HepG2 (cell line): ENCODE measurements around the gene TMEM9. TPM values are rescaled to one million over a fixed set of nuclear protein-coding genes. Genes with fewer than 3 reads are reported as not detected.

Experiments used
- ASH2L ChIP-seq: fragments of 300-600, 200-600 bp; sonication (generic); IDR thresholded peaks from 2 replicates; pipeline ENCODE4 v1.7.0; 2017; ENCODE audit warnings: low read depth, mild to moderate bottlenecking, moderate library complexity, mixed read lengths, low read length; ENCODE audit not compliant: insufficient read length
- ZFYVE20 ChIP-seq: sonication (generic); formaldehyde crosslinking; IDR thresholded peaks from 2 replicates; pipeline ENCODE4 v1.8.0; 2023; ENCODE audit warnings: low read depth, mild to moderate bottlenecking, moderate library complexity, missing genetic modification reagents, borderline replicate concordance
- ZNF776 ChIP-seq: sonication (generic); formaldehyde crosslinking; IDR thresholded peaks from 2 replicates; pipeline ENCODE4 v1.4.0; 2020; ENCODE audit warnings: mild to moderate bottlenecking, missing genetic modification reagents
- polyA plus RNA-seq, 8 experiments: library from polyadenylated mRNA; depleted of rRNA in 3 of 8; stranded (reverse) in 7 of 8; unstranded in 1 of 8; fragments of >200 nt; fragmentation: Illumina TruSeq in 4 of 8; extraction: Trizol in 4 of 8; gene quantifications; 2 replicates each; pipeline versions ENCODE4 v1.2.1 to v1.2.3, GENCODE V29; 2011 to 2016; ENCODE audit warnings: low read depth in 4 of 8, missing spikeins in 1 of 8, mixed read lengths in 1 of 8; ENCODE audit not compliant: insufficient read depth in 1 of 8
- total RNA-seq, 5 experiments: library from RNA; depleted of rRNA; stranded (reverse); fragments of >200 nt; fragmentation: Illumina TruSeq; extraction: Trizol; gene quantifications; 2 replicates each; pipeline ENCODE4 v1.2.3, GENCODE V29; 2016; ENCODE audit warnings: low read depth in 1 of 5
- TF ChIP-seq, protein P1 (sequence below): sonication (generic); formaldehyde crosslinking; IDR thresholded peaks from 2 replicates; pipeline ENCODE4 v1.4.0; 2020; ENCODE audit warnings: mild to moderate bottlenecking, missing genetic modification reagents
- TF ChIP-seq, protein P2 (sequence below): sonication (generic); formaldehyde crosslinking; IDR thresholded peaks from 2 replicates; pipeline ENCODE4 v1.4.0; 2020; ENCODE audit warnings: missing genetic modification reagents, borderline replicate concordance
- TF ChIP-seq, protein P3 (sequence below), 2 experiments: IDR thresholded peaks; 2 replicates each; pipeline ENCODE4 v1.6.1; 2011 to 2012; ENCODE audit warnings: low read length in 2 of 2, borderline replicate concordance in 1 of 2, low read depth in 1 of 2, mild to moderate bottlenecking in 1 of 2, moderate library complexity in 1 of 2
- TF ChIP-seq, protein P4 (sequence below): sonication (generic); formaldehyde crosslinking; IDR thresholded peaks from 2 replicates; pipeline ENCODE4 v1.4.0; 2020; ENCODE audit warnings: mild to moderate bottlenecking, missing genetic modification reagents, borderline replicate concordance
- TF ChIP-seq, protein P5 (sequence below): IDR thresholded peaks from 2 replicates; pipeline ENCODE4 v1.6.1; 2016; ENCODE audit warnings: missing compliant biosample characterization, missing genetic modification reagents, borderline replicate concordance
- TF ChIP-seq, protein P6 (sequence below): IDR thresholded peaks from 2 replicates; pipeline ENCODE4 v1.6.1; 2016; ENCODE audit warnings: mild to moderate bottlenecking

TMEM9 gene
- total and polyA plus RNA-seq, 2 of the 13 experiments (the other 11 are each of a cell fraction or from before 2014, with no cell fraction given), result 60.9 to 102 TPM

DNA sequence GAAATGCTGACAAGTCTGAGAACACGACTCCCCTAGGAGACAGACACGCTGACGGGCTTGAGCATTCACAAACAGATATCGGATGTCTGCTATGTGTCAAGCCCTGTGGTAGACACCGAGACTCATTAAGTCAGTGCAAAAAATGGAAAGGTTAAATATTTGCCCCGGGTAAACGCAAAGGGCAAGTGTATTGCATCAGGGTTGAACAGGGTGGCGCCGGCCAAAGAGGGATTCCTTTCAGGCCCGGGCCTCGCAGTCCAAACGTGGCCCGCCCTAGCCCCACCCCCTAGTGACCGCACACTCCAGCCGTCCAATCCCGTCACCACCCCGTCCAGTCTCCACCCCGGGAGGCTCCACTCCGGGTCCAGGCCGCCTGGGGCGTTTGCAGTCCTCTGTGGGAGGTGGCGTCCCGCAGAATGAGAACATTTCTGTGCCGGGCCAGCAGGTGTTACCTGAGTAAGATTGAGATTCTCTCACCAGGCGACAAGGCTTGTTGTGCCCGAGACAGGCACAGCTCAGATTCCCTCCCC lies 16.3 kb upstream of the TMEM9 start (continued):
- TF ChIP-seq, protein P1, sequence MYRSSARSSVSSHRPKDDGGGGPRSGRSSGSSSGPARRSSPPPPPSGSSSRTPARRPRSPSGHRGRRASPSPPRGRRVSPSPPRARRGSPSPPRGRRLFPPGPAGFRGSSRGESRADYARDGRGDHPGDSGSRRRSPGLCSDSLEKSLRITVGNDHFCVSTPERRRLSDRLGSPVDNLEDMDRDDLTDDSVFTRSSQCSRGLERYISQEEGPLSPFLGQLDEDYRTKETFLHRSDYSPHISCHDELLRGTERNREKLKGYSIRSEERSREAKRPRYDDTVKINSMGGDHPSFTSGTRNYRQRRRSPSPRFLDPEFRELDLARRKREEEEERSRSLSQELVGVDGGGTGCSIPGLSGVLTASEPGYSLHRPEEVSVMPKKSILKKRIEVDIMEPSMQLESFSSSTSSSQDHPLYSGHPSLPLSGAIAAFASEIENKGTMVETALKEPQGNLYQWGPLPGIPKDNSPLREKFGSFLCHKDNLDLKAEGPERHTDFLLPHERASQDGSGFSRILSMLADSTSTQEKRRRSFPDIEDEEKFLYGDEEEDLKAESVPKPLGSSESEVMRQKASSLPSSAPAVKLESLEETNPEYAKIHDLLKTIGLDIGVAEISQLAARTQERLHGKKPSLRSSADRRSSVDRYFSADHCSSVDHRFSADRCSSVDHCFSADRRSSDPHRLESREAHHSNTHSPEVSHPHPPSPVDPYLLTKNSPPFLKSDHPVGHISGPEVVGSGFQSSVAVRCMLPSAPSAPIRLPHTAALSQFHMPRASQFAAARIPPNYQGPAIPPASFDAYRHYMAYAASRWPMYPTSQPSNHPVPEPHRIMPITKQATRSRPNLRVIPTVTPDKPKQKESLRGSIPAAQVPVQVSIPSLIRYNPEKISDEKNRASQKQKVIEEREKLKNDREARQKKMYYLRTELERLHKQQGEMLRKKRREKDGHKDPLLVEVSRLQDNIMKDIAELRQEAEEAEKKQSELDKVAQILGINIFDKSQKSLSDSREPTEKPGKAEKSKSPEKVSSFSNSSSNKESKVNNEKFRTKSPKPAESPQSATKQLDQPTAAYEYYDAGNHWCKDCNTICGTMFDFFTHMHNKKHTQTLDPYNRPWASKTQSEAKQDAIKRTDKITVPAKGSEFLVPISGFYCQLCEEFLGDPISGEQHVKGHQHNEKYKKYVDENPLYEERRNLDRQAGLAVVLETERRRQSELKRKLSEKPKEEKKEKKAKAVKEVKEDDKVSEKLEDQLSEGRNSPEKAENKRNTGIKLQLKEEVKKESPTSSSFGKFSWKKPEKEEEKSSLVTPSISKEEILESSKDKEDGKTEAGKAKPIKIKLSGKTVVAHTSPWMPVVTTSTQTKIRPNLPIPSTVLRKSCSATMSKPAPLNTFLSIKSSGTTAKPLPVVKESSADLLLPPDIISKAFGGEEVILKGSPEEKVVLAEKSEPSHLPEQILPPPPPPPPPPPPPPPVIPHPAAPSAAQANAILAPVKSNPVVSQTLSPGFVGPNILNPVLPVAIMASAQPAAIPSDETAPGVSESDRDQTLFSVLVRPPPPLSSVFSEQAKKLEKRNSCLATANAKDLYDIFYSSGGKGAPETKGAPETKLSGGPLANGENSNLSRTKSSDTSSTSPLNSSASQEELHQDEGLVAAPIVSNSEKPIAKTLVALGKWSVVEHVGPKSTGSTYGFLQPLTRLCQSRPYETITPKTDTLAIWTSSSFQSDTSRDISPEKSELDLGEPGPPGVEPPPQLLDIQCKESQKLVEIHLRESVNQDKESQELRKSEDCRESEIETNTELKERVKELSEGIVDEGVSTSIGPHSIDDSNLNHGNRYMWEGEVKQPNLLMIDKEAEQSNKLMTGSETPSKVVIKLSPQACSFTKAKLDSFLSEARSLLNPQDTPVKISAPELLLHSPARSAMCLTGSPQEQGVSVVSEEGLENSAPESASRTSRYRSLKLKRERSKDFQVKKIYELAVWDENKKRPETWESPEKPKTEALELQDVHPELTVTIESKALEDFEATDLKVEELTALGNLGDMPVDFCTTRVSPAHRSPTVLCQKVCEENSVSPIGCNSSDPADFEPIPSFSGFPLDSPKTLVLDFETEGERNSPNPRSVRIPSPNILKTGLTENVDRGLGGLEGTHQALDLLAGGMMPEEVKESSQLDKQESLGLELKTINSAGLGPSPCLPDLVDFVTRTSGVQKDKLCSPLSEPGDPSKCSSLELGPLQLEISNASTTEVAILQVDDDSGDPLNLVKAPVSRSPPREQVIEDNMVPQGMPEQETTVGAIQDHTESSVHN (CRISPR knock-in tag), result peak; percentile 60; the same call in 1 of the 2 replicates
- TF ChIP-seq, protein P2, sequence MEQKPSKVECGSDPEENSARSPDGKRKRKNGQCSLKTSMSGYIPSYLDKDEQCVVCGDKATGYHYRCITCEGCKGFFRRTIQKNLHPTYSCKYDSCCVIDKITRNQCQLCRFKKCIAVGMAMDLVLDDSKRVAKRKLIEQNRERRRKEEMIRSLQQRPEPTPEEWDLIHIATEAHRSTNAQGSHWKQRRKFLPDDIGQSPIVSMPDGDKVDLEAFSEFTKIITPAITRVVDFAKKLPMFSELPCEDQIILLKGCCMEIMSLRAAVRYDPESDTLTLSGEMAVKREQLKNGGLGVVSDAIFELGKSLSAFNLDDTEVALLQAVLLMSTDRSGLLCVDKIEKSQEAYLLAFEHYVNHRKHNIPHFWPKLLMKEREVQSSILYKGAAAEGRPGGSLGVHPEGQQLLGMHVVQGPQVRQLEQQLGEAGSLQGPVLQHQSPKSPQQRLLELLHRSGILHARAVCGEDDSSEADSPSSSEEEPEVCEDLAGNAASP (CRISPR knock-in tag), result peak; percentile 88
- TF ChIP-seq, protein P3, sequence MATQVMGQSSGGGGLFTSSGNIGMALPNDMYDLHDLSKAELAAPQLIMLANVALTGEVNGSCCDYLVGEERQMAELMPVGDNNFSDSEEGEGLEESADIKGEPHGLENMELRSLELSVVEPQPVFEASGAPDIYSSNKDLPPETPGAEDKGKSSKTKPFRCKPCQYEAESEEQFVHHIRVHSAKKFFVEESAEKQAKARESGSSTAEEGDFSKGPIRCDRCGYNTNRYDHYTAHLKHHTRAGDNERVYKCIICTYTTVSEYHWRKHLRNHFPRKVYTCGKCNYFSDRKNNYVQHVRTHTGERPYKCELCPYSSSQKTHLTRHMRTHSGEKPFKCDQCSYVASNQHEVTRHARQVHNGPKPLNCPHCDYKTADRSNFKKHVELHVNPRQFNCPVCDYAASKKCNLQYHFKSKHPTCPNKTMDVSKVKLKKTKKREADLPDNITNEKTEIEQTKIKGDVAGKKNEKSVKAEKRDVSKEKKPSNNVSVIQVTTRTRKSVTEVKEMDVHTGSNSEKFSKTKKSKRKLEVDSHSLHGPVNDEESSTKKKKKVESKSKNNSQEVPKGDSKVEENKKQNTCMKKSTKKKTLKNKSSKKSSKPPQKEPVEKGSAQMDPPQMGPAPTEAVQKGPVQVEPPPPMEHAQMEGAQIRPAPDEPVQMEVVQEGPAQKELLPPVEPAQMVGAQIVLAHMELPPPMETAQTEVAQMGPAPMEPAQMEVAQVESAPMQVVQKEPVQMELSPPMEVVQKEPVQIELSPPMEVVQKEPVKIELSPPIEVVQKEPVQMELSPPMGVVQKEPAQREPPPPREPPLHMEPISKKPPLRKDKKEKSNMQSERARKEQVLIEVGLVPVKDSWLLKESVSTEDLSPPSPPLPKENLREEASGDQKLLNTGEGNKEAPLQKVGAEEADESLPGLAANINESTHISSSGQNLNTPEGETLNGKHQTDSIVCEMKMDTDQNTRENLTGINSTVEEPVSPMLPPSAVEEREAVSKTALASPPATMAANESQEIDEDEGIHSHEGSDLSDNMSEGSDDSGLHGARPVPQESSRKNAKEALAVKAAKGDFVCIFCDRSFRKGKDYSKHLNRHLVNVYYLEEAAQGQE (IDR thresholded peaks at IDR 0.05; ENCODE audit: borderline replicate concordance in 1 of 2, low read depth in 1 of 2, low read length in 2 of 2), result peak in 1 of 2 experiments; percentile 48; a peak in 2 of 4 replicates
- TF ChIP-seq, protein P4, sequence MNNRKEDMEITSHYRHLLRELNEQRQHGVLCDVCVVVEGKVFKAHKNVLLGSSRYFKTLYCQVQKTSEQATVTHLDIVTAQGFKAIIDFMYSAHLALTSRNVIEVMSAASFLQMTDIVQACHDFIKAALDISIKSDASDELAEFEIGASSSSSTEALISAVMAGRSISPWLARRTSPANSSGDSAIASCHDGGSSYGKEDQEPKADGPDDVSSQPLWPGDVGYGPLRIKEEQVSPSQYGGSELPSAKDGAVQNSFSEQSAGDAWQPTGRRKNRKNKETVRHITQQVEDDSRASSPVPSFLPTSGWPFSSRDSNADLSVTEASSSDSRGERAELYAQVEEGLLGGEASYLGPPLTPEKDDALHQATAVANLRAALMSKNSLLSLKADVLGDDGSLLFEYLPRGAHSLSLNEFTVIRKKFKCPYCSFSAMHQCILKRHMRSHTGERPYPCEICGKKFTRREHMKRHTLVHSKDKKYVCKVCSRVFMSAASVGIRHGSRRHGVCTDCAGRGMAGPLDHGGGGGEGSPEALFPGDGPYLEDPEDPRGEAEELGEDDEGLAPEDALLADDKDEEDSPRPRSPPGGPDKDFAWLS (CRISPR knock-in tag), result no peak
- TF ChIP-seq ZFYVE20, result no peak
- TF ChIP-seq, protein P5, sequence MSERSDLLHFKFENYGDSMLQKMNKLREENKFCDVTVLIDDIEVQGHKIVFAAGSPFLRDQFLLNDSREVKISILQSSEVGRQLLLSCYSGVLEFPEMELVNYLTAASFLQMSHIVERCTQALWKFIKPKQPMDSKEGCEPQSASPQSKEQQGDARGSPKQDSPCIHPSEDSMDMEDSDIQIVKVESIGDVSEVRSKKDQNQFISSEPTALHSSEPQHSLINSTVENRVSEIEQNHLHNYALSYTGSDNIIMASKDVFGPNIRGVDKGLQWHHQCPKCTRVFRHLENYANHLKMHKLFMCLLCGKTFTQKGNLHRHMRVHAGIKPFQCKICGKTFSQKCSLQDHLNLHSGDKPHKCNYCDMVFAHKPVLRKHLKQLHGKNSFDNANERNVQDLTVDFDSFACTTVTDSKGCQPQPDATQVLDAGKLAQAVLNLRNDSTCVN (CRISPR knock-in tag), result no peak
- TF ChIP-seq, protein P6, sequence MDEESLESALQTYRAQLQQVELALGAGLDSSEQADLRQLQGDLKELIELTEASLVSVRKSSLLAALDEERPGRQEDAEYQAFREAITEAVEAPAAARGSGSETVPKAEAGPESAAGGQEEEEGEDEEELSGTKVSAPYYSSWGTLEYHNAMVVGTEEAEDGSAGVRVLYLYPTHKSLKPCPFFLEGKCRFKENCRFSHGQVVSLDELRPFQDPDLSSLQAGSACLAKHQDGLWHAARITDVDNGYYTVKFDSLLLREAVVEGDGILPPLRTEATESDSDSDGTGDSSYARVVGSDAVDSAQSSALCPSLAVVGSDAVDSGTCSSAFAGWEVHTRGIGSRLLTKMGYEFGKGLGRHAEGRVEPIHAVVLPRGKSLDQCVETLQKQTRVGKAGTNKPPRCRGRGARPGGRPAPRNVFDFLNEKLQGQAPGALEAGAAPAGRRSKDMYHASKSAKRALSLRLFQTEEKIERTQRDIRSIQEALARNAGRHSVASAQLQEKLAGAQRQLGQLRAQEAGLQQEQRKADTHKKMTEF, result peak; percentile 95
- peak; percentile 72; the same call in 1 of the 2 replicates for TF ChIP-seq ZNF776 (CRISPR knock-in tag)
- TF ChIP-seq ASH2L, result no peak
